ENCODE measurements around the gene IQCF6. TPM values are rescaled to one million over a fixed set of nuclear protein-coding genes. Genes with fewer than 3 reads are reported as not detected.

The IQCF6 gene
- total and polyA plus RNA-seq, 2 of the 13 experiments (the other 11 are each of a cell fraction or from before 2014, with no cell fraction given), result not detected

GRCh38 chr3:51751287-51751686 is 27.8 kb downstream of the IQCF6 start:
- no peak for DNase-seq (ENCODE audit: low spot score)

GRCh38 chr3:51750878-51751277 is 28.2 kb downstream of the IQCF6 start:
- no peak overlapping the region for H3K4me2 ChIP-seq (ENCODE audit: low read depth, low read length)
- no peaks in the 10 kb centered on the region for H3K9me3 ChIP-seq (ENCODE audit: low read length)
- no peaks in the 10 kb centered on the region for H4K20me1 ChIP-seq (ENCODE audit: insufficient read depth, low read length)
- no peaks in the 10 kb centered on the region for H3K79me2 ChIP-seq (ENCODE audit: insufficient read depth, low read length)
- no TSS peak for BruUV-seq (replicated peaks)
- WGBS (ENCODE audit: low lambda C conversion rate), result 79% methylated on average over 1 of the region's 1 CpG
- no peak for ATAC-seq
- intact Hi-C loops (cut with micrococcal nuclease; ENCODE audit: unreplicated experiment) (no loop called here), in situ Hi-C loops (cut with HindIII; ENCODE audit: extremely low pct_ligation_motif_present, low pct_unique_long_range_greater_than_20kb) (no loop called here)
- H3K4me3 ChIP-seq (replicated peaks in 1 of 3; ENCODE audit: insufficient read depth in 1 of 3, low read depth in 2 of 3, low read length in 3 of 3), result no peak overlapping the region
- CTCF ChIA-PET (ENCODE audit: low intra/inter-chr PET ratio, low total read pairs), result no interaction called here
- no peaks in the 10 kb centered on the region for H3K36me3 ChIP-seq (replicated peaks in 1 of 2; ENCODE audit: control insufficient read depth in 1 of 2, insufficient read depth in 2 of 2, low read length in 2 of 2)
- H2AFZ ChIP-seq (ENCODE audit: low read length), result no peak overlapping the region
- POLR2A ChIA-PET, result no interaction called here
- H3K9ac ChIP-seq (ENCODE audit: insufficient read depth, low read depth, low read length), result no peak overlapping the region
- no peak for FAIRE-seq
- no peak for DNase-seq (ENCODE audit: low spot score)
- H3K27me3 ChIP-seq (ENCODE audit: control insufficient read depth in 1 of 2, insufficient read depth in 2 of 2, low read length in 2 of 2), result no peaks in the 10 kb centered on the region; a peak in 2 of 5 replicates
- no peak overlapping the region for H3K27ac ChIP-seq (ENCODE audit: extremely low read length, insufficient read depth, low read length)
- no peaks in the 10 kb centered on the region for H3K4me1 ChIP-seq (ENCODE audit: insufficient read depth, low read length)
- no peak for TF ChIP-seq PPARG (CRISPR knock-in tag; conservative IDR thresholded peaks at IDR 0.05)
- no peak for TF ChIP-seq NONO (IDR thresholded peaks at IDR 0.05)
- TF ChIP-seq NONO (CRISPR knock-in tag; conservative IDR thresholded peaks at IDR 0.05), result no peak
- no peak for TF ChIP-seq HNRNPL (IDR thresholded peaks at IDR 0.05; ENCODE audit: low read depth, low read length)
- TF ChIP-seq RELA (CRISPR knock-in tag; IDR thresholded peaks at IDR 0.05), result no peak
- no peak for TF ChIP-seq GLI4 (CRISPR knock-in tag; IDR thresholded peaks at IDR 0.05; ENCODE audit: borderline replicate concordance)
- no peak for TF ChIP-seq ZNF207 (IDR thresholded peaks at IDR 0.05; ENCODE audit: borderline replicate concordance)
- no peak for TF ChIP-seq PRDM10 (CRISPR knock-in tag; IDR thresholded peaks at IDR 0.05; ENCODE audit: low read depth)
- no peak for TF ChIP-seq ATF7-NPFF (CRISPR knock-in tag; IDR thresholded peaks at IDR 0.05; ENCODE audit: low read depth)

More at GRCh38 chr3:51751287-51751686, 27.8 kb downstream of the IQCF6 start:
- intact Hi-C loops (cut with micrococcal nuclease; ENCODE audit: unreplicated experiment) (no loop called here), in situ Hi-C loops (cut with HindIII; ENCODE audit: extremely low pct_ligation_motif_present, low pct_unique_long_range_greater_than_20kb) (no loop called here)
- no peak overlapping the region for H3K9ac ChIP-seq (ENCODE audit: insufficient read depth, low read depth, low read length)
- no peak for TF ChIP-seq ZNF326 (CRISPR knock-in tag; IDR thresholded peaks at IDR 0.05; ENCODE audit: borderline replicate concordance)
- no peak for TF ChIP-seq GRHL1 (CRISPR knock-in tag; conservative IDR thresholded peaks at IDR 0.05)
- TF ChIP-seq TSC22D2 (CRISPR knock-in tag; IDR thresholded peaks at IDR 0.05; ENCODE audit: borderline replicate concordance), result no peak
- TF ChIP-seq ZBTB20 (CRISPR knock-in tag; IDR thresholded peaks at IDR 0.05; ENCODE audit: borderline replicate concordance, low read depth), result no peak
- no peaks in the 10 kb centered on the region for H3K9me3 ChIP-seq (ENCODE audit: low read length)
- no peak overlapping the region for H3K4me3 ChIP-seq (replicated peaks in 1 of 3; ENCODE audit: insufficient read depth in 1 of 3, low read depth in 2 of 3, low read length in 3 of 3)
- H3K4me2 ChIP-seq (ENCODE audit: low read depth, low read length), result no peak overlapping the region
- FAIRE-seq (no peak), ATAC-seq (no peak)
- H2AFZ ChIP-seq (ENCODE audit: low read length), result no peak overlapping the region
- H3K4me1 ChIP-seq (ENCODE audit: insufficient read depth, low read length), result no peaks in the 10 kb centered on the region
- H3K27me3 ChIP-seq (ENCODE audit: control insufficient read depth in 1 of 2, insufficient read depth in 2 of 2, low read length in 2 of 2), result no peaks in the 10 kb centered on the region; a peak in 2 of 5 replicates
- no peak overlapping the region for H3K27ac ChIP-seq (ENCODE audit: extremely low read length, insufficient read depth, low read length)
- H3K79me2 ChIP-seq (ENCODE audit: insufficient read depth, low read length), result no peaks in the 10 kb centered on the region
- no peaks in the 10 kb centered on the region for H3K36me3 ChIP-seq (replicated peaks in 1 of 2; ENCODE audit: control insufficient read depth in 1 of 2, insufficient read depth in 2 of 2, low read length in 2 of 2)
- ChIA-PET POLR2A (no interaction called here), CTCF (ENCODE audit: low intra/inter-chr PET ratio, low total read pairs) (no interaction called here)
- no TSS peak for BruUV-seq (replicated peaks)
- WGBS (ENCODE audit: low lambda C conversion rate), result 30% methylated on average over 2 of the region's 2 CpGs
- no peaks in the 10 kb centered on the region for H4K20me1 ChIP-seq (ENCODE audit: insufficient read depth, low read length)
